DMS 273 (cell line): ENCODE measurements around the gene TNN.
"Not testable (repeated sequence)": the region's sequence is repeated elsewhere in the genome, so short reads cannot be mapped to it uniquely, and the experiment has no call there.

Source experiments
- DNase-seq: peaks from one replicate; lab custom pipeline; 2025; ENCODE audit not compliant: unreplicated experiment; lab: John Stamatoyannopoulos, UW

Gene TNN

DNA sequence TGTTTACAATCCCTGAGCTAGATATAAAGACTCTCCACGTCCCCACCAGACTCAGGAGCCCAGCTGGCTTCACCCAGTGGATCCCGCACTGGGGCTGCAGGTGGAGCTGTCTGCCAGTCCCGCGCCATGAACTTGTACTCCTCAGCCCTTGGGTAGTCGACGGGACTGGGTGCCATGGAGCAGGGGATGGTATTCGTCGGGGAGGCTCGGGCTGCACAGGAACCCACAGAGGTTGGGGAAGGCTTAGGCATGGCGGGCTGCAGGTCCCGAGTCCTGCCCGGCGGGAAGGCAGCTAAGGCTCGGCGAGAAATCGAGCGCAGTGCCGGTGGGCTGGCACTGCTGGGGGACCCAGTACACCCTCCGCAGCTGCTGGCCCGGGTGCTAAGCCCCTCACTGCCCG lies 34.5 kb downstream of the TNN start:
- not testable (repeated sequence) for DNase-seq

- not testable (repeated sequence) for DNase-seq
Measured at GRCh38 chr1:175106536-175106935, 38.9 kb downstream of the TNN start.

DNA sequence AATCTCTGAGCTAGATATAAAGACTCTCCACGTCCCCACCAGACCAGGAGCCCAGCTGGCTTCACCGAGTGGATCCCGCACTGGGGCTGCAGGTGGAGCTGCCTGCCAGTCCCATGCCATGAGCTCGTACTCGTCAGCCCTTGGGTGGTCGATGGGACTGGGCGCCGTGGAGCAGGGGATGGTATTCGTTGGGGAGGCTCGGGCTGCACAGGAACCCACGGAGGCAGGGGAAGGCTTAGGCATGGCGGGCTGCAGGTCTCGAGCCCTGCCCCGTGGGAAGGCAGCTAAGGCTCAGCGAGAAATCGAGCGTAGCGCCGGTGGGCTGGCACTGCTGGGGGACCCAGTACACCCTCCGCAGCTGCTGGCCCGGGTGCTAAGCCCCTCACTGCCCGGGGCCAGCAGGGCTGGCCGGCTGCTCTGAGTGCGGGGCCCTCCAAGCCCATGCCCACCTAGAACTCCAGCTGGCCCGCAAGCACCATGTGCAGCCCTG lies 40.7 kb downstream of the TNN start:
- DNase-seq: not testable (repeated sequence)

DNA sequence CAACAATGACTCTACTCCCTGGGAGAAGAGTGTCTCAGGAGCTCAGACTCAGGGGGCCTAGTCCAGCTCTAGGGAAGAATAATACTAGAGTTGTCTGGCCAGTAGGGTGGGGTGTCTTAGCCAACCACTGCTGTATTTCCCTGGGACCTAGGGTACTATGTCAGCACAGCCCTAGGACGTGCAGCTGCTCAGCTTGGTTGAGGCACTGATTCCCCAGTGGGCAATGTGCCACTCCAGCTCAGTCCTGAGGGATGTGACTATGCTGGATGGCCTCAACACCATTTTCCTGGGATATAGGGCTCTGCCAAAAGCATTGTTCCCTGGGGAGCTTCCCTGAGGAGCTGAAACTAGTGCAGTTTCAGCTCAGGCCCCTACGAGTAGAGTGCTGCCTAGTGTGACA lies 47.4 kb downstream of the TNN start:
- no peak for DNase-seq

DNA sequence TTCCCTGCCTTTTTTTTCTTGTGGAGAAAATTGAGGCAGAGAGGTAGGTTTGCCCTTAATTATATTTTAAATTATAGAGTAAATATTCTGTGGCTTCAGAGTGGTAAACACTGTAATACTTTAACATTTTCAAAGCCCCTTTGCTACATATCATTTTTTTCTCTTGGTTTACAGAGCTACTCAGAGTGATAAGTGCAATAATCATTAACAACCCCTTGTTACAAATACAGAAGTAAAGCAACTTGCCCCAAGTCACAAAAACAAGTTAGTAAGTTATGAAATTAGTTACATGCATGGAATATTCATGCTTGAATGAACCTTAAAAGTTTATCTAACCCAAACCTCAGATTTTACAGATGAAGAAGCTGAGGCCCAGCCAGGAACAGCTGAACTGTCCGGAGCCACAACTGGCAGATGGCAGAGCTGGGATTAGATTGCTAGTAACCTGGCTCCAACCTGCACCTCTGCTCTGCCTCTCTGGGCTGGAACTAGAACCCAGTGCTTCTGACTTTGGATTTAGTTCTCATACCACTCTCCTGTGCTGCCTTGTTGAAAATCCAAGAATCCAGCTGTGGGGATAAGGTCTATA lies 48.7 kb downstream of the TNN start:
- DNase-seq: no peak

GRCh38 chr1:175116903-175117302 lies 49.3 kb downstream of the TNN start:
- DNase-seq: no peak

- no peak for DNase-seq
Measured at GRCh38 chr1:175118375-175119367, 51.0 kb downstream of the TNN start.

GRCh38 chr1:175120511-175120910 lies 52.9 kb downstream of the TNN start:
- no peak for DNase-seq

DNA sequence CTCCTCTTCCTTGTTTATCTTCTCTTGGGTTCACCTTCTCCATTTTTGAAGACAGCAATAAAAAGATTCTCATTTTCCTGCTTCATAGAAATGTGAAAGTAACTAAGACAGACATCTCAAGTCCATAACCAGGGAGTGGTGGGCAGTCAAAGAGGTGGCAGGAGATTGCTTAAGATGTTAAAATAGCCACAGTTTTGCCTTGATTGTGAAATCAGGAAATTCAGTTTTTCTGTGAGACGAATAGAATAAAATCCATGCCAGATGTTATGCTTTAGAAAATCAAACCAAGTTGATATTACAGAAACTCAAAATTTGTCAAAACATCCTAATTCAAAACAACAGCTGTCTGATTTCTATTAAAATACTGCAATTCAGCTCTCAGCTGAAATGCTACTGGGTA lies 57.2 kb downstream of the TNN start:
- DNase-seq: no peak

DNA sequence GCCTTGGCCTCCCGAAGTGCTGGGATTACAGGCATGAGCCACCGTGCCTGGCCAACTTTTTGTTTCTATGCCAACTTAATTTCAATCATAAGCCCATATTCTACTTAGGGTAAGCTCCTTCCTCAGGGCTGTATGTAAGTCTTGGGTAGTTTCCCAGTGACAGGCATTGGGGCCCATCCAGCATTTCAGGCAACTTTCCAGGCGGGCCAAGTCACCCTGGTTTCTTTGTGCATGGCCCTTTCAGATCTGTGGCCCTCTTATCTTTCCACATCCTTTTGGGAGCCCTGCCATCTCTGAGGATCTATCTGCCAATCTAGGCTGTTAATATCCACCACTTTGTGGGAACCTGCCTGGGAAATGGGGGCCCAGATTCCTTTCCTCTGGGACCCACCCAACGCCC lies 58.7 kb downstream of the TNN start:
- DNase-seq: peak; percentile 37

GRCh38 chr1:175127565-175127964 lies 59.9 kb downstream of the TNN start:
- no peak for DNase-seq

GRCh38 chr1:175128523-175128922 lies 60.9 kb downstream of the TNN start:
- DNase-seq: no peak

DNA sequence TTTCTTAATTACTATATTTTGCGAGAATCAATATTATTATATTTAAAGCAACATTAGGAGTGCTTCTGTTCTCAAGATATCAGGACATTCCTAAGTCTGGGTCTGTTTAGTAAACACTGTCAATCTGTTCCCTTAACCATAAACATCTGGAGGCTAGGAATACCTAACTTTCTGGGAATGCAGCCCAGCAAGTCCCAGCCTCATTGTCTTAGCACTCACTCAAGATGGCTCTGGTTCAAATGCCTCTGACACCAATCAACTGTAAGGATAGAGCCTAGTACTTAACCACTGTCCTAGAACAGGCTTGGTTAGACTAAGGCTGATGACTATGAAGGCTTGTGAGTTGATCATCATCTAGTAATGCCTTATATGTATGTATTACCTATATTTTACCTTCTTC lies 61.5 kb downstream of the TNN start:
- peak; percentile 69 for DNase-seq

- peak; percentile 65 for DNase-seq
Measured at GRCh38 chr1:175129644-175129996, 62.0 kb downstream of the TNN start.

- peak; percentile 86 for DNase-seq
Measured at GRCh38 chr1:175129997-175130648, 62.5 kb downstream of the TNN start.

DNA sequence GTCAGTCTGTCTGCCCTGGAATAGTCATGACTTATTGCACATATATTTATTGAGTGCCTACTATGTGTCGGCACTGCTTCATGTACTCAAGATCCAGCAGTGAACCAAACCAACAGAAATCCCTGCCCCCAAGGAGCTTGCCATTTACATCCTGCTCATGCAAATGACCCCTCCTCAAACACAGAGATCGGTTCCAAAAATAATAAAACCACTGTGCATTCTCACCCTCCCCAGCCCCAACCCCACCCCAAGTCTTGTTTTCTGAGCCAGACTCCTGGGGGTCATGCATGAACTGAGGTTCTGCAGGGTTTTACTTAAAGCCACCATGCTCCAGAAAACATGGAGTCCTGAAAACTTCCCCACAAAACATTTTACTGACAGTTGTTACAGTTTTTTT lies 63.0 kb downstream of the TNN start:
- DNase-seq: no peak

GRCh38 chr1:175131095-175131494 lies 63.5 kb downstream of the TNN start:
- no peak for DNase-seq

GRCh38 chr1:175132436-175132835 lies 64.8 kb downstream of the TNN start:
- no peak for DNase-seq

GRCh38 chr1:175133673-175134435 lies 66.2 kb downstream of the TNN start:
- DNase-seq: no peak

DNA sequence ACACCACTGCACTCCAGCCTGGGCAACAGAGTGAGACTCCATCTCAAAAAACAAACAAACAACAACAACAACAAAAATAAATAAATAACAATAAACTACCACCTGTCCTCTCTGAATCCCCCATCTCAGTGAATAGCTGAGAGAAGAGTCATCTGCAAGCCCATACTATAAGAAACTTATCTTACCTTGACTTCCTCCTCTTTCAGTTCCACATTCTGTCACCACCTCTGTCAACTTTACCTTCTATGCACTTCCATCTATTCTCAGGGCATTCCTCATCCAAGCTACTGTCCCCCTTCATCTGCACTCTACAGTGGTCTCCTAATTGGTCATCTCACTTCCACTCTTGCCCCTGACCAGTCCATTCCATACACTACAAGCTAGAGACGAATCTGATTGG lies 66.9 kb downstream of the TNN start:
- DNase-seq: no peak

- no peak for DNase-seq
Measured at GRCh38 chr1:175136246-175136645, 68.6 kb downstream of the TNN start.
